GM21526 (cell line): Measurements from ENCODE around the gene ARL5A.

Experiments used
- ATAC-seq: cut with Tn5 transposase; IDR thresholded peaks from one replicate; pipeline ENCODE4 v1.9.1; 2021; ENCODE audit warnings: moderate library complexity; ENCODE audit not compliant: unreplicated experiment, low FRiP score

ARL5A gene

GRCh38 chr2:151771599-151772358 lies 56.4 kb downstream of the ARL5A start:
- ATAC-seq: peak; percentile 96

- peak; percentile 35 for ATAC-seq
These were observed 57.2 kb downstream of the ARL5A start for GRCh38 chr2:151770995-151771394.

- ATAC-seq: no peak
These were observed 58.6 kb downstream of the ARL5A start for GRCh38 chr2:151769606-151770005.

GRCh38 chr2:151767536-151767935 lies 60.7 kb downstream of the ARL5A start:
- no peak for ATAC-seq

DNA sequence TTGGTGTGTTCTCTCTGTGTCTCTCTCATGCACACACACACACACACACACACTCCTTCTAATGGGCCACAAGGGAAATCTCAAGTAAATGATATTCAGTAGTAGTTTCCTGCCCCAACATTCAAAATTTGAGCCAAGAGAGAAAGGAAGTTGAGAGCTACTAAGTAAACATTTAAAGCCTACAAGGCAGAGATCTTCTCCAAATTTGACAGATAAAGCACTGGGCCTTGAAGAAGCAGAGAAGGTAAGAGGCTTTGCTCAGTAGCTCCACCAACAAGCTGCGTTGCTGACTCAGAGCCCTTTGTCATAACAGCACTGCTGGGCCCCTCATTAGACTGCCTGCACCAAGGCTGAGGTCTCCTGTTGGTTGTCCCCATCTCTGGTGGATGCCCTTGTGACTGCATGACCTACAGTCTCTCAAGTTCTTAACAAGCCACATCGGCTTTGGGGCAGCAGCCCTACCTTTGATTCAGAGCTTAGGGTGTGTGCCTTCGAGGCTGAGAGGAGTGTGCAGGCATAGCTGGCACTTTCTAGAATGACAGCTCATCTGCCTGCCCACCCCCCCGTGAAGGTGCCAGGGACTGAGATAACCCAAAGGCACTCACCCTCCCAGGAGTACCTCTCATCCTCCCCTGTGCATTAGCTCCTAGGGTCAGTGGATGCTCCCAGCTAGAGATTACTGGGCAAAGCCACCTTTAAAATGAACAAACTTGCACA lies 61.6 kb downstream of the ARL5A start:
- ATAC-seq: no peak

DNA sequence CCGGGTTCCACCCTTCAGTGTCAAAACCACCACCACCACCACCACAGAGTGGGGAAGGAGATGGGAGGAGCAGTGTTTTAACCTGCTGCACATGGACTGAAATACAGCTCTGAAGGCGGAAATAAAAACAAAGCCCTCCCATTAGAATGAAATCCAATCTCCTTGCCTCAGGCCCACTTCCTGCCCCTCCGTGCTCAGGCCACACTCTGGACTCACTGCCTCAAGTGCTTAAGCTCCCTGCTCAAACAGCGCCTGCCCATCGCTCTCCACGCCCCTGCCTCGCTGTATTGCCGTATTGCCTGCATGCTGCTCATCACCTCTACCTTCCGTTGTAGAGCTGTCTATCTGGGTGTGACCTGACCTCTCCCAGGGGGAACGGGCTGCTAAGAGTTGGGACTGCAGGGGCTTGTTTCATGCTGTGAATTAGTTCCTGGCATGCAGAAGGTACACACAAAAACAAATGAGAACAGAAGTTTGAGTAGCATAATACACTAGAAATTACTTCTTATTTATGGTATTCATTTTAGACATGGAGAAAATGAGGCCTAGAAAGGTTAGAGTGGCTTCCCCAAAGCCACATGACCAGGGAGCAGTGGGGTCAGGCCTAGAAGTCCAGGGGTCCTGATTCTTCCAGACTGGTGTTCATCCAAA lies 62.3 kb downstream of the ARL5A start:
- no peak for ATAC-seq

DNA sequence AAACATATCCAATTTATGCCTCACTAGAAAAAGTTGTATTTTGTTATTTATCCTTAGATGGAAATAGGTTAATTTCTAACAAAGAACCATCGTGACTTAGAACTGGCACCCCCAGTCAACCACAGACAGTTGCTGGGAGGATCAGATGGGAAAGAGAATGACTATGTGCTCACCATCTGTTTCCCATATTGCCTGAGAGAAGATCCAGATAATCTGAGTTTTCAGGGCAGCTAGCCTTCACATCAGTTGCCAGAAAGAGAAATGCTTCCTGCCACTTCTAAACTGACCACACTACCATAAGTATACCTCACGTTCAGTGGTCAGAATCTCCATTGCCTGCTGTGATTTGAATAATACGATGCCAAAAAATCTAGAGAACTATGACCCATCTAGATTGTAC lies 65.5 kb downstream of the ARL5A start:
- no peak for ATAC-seq

- ATAC-seq: no peak
These were observed 66.5 kb downstream of the ARL5A start for GRCh38 chr2:151761687-151762086.

- ATAC-seq: no peak
These were observed 67.0 kb downstream of the ARL5A start for GRCh38 chr2:151761193-151761592.

- ATAC-seq: no peak
These were observed 68.0 kb downstream of the ARL5A start for GRCh38 chr2:151760139-151760650.

- ATAC-seq: no peak
These were observed 69.5 kb downstream of the ARL5A start for GRCh38 chr2:151758744-151759143.

DNA sequence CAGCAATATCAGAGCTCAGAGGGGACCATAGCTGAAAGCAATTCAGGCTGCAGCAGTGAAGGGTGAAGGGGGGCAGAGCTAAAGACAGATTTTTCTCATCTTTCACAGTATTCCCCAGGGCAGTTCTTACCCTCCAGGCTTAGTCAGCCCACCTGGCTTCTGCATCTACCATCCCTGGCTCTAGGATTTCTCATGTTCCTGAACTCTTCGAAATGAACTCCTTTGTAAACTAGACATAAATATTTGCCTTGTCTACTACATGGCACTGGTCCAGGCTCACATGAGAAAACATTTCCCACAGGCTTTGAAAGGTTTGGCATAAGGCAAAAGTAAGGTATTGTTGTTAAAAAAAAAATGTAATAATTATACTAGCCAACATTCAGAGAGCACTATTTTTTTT lies 70.4 kb downstream of the ARL5A start:
- no peak for ATAC-seq

DNA sequence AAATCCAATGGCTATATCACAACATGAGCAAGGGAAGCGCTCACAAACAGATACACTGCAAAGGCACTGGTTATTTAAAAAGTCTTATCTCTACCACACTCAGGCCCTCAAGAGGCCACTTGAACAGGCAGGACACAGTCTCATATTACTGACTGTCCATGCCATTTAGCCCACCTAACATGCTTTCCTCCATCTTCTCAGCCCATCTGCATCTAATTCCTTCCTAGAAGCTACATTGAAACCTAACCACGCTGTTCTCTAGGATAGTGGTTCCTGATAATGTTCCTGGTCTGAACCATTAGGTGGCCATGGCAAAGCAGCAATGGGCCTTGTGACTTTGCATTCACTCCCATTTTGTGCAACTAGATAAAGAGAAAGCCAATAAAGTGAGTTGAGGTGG lies 71.4 kb downstream of the ARL5A start:
- ATAC-seq: no peak

DNA sequence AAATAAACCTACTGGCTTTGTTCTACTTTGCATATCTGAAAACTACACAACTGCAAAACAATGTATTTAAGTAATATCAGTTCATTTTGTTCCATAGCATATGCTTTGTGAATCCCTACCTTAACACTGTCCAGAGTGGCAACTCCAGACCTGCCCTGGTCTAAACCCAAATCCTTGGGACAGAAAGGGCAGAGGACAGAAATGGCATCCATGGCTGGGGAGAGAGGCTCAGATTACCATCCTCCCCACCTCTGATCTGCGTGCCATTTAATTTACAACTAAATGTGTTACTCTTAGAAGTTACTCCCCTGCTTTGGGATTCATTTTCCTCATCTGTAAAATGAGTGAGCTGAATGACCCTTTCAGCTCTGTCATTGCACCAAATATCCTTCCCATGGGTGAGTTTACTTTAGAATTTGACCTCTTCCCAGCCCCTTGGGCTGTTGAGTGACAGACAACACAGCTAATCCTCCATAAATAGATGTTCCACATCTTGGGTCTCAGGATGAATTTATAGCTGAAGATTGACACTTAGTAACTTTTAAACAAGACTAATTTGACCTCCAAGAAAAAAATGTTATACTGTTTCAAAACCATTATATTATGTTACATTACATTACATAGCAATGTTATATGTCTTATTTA lies 73.8 kb downstream of the ARL5A start:
- no peak for ATAC-seq

GRCh38 chr2:151753540-151753939 lies 74.7 kb downstream of the ARL5A start:
- no peak for ATAC-seq
